ENCODE measurements around the gene EBP. TPM values are rescaled to one million over a fixed set of nuclear protein-coding genes. Genes with fewer than 3 reads are reported as not detected.
"Not testable (repeated sequence)": the region's sequence is repeated elsewhere in the genome, so short reads cannot be mapped to it uniquely, and the experiment has no call there.

The EBP gene
- total RNA-seq, 1 experiment from 2014 or later = 159 TPM

DNA sequence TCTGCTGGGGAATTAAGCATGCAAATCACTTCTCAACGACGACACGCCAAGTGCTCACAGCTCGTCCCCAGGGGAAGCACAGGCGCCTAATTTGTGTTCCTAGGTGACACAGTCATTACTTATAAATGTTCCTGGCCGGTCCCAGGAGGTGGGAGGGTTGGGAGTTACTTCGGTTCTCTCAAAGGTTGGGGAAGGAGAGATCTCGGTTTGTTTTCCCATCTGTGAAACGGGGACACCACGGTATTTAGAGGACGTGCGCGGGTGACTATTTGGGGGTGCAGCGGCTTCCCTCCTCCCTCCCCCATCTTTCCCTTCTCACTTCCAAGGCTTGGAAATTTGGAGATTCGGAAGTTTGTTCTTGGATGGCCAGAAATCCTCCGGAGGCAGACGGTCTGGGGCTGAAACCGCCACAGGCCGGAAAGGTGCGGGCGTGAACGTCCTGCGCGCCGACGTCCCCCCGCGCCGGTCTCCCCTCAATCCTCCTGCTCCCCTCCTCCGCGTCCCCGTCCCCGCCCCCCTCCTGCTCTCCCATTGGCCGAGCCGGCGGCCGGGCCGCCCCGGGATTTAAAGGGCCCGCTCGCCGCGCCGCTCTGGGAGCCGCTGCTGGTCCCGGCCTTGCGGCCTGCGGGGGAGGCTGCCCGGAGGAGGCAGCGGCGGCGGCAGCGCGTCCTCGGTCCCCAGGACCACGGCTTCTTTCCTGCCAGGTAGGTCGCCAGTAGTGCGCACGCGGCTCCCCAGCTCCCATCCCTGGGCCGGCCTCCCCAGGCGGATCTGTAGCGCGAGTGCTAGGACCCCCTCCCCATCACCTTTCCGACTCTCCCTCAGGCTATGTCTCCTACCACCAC, 13.0 kb upstream of the EBP start, which contains the start of gene PORCN:
Gene PORCN, plus strand, starts transcription at position 593 of the 845 bp plus-strand sequence. CDS start 829 bp downstream, outside the sequence.
- DNase-seq = peak; percentile 96

GRCh38 chrX:48509245-48509590, 12.4 kb upstream of the EBP start:
- H3K36me3 ChIP-seq (replicated peaks; ENCODE audit: control insufficient read depth, insufficient read depth, low read length) = no peaks in the 10 kb centered on the region
- DNase-seq = no peak
- H3K4me3 ChIP-seq (ENCODE audit: insufficient read depth, low read depth, low read length) = peak overlapping the region; percentile 67
- no peaks in the 10 kb centered on the region; the same call in 1 of the 2 replicates for H3K27me3 ChIP-seq (ENCODE audit: control insufficient read depth, insufficient read depth, low read length)

More for the DNA sequence above, 13.0 kb upstream of the EBP start, which contains the start of gene PORCN:
- Histone ChIP-seq H3K27me3 (ENCODE audit: control insufficient read depth, insufficient read depth, low read length) (no peaks in the 10 kb centered on the region; the same call in 1 of the 2 replicates), H3K36me3 (replicated peaks; ENCODE audit: control insufficient read depth, insufficient read depth, low read length) (no peaks in the 10 kb centered on the region), H3K4me3 (ENCODE audit: insufficient read depth, low read depth, low read length) (peak within 1 kb of the TSS; percentile 70)

- H3K27me3 ChIP-seq (ENCODE audit: control insufficient read depth, insufficient read depth, low read length) = no peaks in the 10 kb centered on the region; the same call in 1 of the 2 replicates
- H3K4me3 ChIP-seq (ENCODE audit: insufficient read depth, low read depth, low read length) = peak overlapping the region; percentile 67
- no peak for DNase-seq
- no peaks in the 10 kb centered on the region for H3K36me3 ChIP-seq (replicated peaks; ENCODE audit: control insufficient read depth, insufficient read depth, low read length)
These were observed 12.0 kb upstream of the EBP start for GRCh38 chrX:48509619-48510018.

DNA sequence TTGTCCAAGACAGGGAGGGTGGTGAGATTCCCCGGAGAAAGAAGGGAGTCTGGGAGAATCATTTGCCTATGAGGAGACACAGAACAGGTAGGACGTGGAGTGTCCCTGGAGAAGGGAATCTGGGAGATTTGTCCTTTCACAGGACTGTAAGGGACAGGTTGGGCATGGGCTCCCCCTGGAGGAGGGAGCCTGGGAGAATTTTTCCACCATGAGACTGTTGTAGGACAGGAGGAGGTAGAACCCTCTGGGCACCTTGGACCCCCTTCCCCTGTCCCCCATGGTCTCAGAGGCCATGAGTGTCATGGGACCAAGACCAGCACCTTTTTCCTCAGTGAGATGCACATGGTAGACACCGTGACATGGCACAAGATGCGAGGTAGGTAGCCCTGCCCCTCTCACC, 10.0 kb upstream of the EBP start:
- no peak overlapping the region for H3K4me3 ChIP-seq (ENCODE audit: insufficient read depth, low read depth, low read length)
- DNase-seq = peak; percentile 63
- no peaks in the 10 kb centered on the region; the same call in 1 of the 2 replicates for H3K27me3 ChIP-seq (ENCODE audit: control insufficient read depth, insufficient read depth, low read length)
- no peaks in the 10 kb centered on the region for H3K36me3 ChIP-seq (replicated peaks; ENCODE audit: control insufficient read depth, insufficient read depth, low read length)

DNA sequence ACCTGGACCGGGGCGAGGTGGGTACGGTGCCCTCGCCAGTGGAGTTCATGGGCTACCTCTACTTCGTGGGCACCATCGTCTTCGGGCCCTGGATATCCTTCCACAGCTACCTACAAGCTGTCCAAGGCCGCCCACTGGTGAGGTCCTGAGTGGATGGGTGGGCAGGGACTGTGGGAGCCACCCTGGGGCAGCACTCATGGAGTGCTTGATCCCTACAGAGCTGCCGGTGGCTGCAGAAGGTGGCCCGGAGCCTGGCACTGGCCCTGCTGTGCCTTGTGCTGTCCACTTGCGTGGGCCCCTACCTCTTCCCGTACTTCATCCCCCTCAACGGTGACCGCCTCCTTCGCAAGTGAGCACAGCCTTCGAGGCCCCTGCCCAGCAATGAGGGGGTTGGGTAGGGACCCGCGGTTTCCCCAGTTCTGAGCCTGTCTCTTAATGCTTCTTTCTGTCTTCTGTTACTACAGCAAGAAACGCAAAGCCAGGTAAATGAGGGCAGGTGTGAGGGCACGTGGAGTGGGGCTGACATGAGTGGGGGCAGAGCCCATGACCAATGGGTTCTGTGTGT, 9.2 kb upstream of the EBP start:
- no peaks in the 10 kb centered on the region; the same call in 1 of the 2 replicates for H3K27me3 ChIP-seq (ENCODE audit: control insufficient read depth, insufficient read depth, low read length)
- no peak for DNase-seq
- H3K36me3 ChIP-seq (replicated peaks; ENCODE audit: control insufficient read depth, insufficient read depth, low read length) = no peaks in the 10 kb centered on the region
- H3K4me3 ChIP-seq (ENCODE audit: insufficient read depth, low read depth, low read length) = no peak overlapping the region

- H3K4me3 ChIP-seq (ENCODE audit: insufficient read depth, low read depth, low read length) = no peak overlapping the region
- DNase-seq = no peak
- H3K36me3 ChIP-seq (replicated peaks; ENCODE audit: control insufficient read depth, insufficient read depth, low read length) = no peaks in the 10 kb centered on the region
- no peaks in the 10 kb centered on the region; the same call in 1 of the 2 replicates for H3K27me3 ChIP-seq (ENCODE audit: control insufficient read depth, insufficient read depth, low read length)
These were observed 7.9 kb upstream of the EBP start for GRCh38 chrX:48513670-48514069.

- H3K27me3 ChIP-seq (ENCODE audit: control insufficient read depth, insufficient read depth, low read length) = no peaks in the 10 kb centered on the region; the same call in 1 of the 2 replicates
- H3K36me3 ChIP-seq (replicated peaks; ENCODE audit: control insufficient read depth, insufficient read depth, low read length) = no peaks in the 10 kb centered on the region
- H3K4me3 ChIP-seq (ENCODE audit: insufficient read depth, low read depth, low read length) = no peak overlapping the region
- no peak for DNase-seq
These were observed 7.3 kb upstream of the EBP start for GRCh38 chrX:48514126-48514806.

DNA sequence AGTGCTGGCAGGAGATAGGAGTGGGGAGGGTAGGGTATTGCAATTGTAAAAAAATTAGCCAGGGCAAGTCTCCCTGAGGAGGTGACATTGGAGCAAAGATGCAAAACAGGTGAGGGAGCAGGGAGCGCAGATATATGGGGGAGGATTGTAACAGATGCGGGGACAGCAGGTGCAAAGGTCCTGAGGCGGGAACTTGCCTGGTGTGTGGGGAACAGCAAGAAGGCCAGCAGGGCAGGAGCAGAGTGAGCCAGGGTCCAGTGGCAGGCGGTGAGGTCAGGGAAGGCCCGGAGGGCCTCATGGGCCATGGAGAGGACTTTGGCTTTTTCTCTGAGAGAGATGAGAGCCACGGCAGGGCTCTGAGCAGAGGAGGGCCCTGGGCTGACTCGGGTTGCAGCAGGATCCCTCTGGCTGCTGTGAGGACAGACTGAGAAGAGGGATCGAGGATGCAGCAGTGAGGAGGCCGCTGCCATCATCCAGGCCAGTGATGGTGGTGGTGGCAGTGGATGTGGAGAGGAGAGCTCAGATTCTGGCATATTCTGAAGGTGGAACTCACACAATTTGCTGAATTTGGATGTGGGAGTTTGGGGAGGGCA, 6.6 kb upstream of the EBP start:
- no peaks in the 10 kb centered on the region for H3K27me3 ChIP-seq (ENCODE audit: control insufficient read depth, insufficient read depth, low read length)
- H3K36me3 ChIP-seq (replicated peaks; ENCODE audit: control insufficient read depth, insufficient read depth, low read length) = no peaks in the 10 kb centered on the region
- no peak overlapping the region for H3K4me3 ChIP-seq (ENCODE audit: insufficient read depth, low read depth, low read length)
- no peak for DNase-seq

DNA sequence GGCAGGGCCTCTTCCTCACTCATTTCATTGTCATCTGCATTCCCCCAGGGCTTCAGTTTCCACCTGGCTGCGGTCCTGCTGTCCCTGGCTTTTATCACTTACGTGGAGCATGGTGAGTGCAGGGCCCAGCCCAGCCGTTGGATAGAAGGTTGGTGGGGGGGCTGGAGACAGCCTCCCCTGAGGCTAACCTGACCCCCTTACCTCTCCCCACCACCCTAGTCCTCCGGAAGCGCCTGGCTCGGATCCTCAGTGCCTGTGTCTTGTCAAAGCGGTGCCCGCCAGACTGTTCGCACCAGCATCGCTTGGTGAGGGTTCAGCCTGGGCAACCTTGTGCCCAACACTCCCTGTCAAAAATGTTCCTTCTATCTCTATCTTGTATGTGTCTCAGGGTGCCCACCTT, 5.8 kb upstream of the EBP start:
- Histone ChIP-seq H3K36me3 (replicated peaks; ENCODE audit: control insufficient read depth, insufficient read depth, low read length) (no peaks in the 10 kb centered on the region), H3K4me3 (ENCODE audit: insufficient read depth, low read depth, low read length) (no peak overlapping the region), H3K27me3 (ENCODE audit: control insufficient read depth, insufficient read depth, low read length) (no peaks in the 10 kb centered on the region)
- no peak for DNase-seq

GRCh38 chrX:48516285-48516684, 5.3 kb upstream of the EBP start:
- DNase-seq = no peak
- no peaks in the 10 kb centered on the region for H3K36me3 ChIP-seq (replicated peaks; ENCODE audit: control insufficient read depth, insufficient read depth, low read length)
- no peak overlapping the region for H3K4me3 ChIP-seq (ENCODE audit: insufficient read depth, low read depth, low read length)
- no peaks in the 10 kb centered on the region for H3K27me3 ChIP-seq (ENCODE audit: control insufficient read depth, insufficient read depth, low read length)

- H3K4me3 ChIP-seq (ENCODE audit: insufficient read depth, low read depth, low read length) = no peak overlapping the region
- no peak for DNase-seq
- no peaks in the 10 kb centered on the region for H3K27me3 ChIP-seq (ENCODE audit: control insufficient read depth, insufficient read depth, low read length)
- no peaks in the 10 kb centered on the region for H3K36me3 ChIP-seq (replicated peaks; ENCODE audit: control insufficient read depth, insufficient read depth, low read length)
These were observed 4.6 kb upstream of the EBP start for GRCh38 chrX:48516987-48517386.

- DNase-seq = not testable (repeated sequence)
These were observed 2.1 kb upstream of the EBP start for GRCh38 chrX:48519481-48519880.

DNA sequence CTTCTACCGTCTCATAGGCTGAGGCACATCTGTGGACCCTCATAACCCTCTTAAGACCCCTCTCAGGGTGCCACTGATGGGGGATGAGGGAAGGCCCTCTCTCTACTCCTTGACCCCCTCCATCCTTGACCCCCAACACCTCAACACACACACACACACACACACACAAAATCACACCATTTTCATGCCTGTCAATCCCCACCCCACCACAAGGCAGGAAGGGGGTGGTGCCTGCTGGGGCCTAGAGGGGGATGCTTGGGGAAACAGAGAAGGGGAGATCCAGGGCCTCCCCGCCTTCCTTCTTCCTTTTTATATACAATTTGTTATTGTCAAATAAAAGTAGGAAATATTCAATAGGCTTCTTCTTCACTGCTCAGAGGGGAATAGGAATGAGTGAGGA, 1.2 kb upstream of the EBP start:
- DNase-seq = no peak
- Histone ChIP-seq H3K27me3 (ENCODE audit: control insufficient read depth, insufficient read depth, low read length) (no peaks in the 10 kb centered on the region), H3K36me3 (replicated peaks; ENCODE audit: control insufficient read depth, insufficient read depth, low read length) (peaks cover 3% of the 10 kb centered on the region), H3K4me3 (ENCODE audit: insufficient read depth, low read depth, low read length) (no peak overlapping the region)

More at GRCh38 chrX:48519481-48519880, 2.1 kb upstream of the EBP start:
- not testable (repeated sequence) for H3K27me3 ChIP-seq (ENCODE audit: control insufficient read depth, insufficient read depth, low read length); H3K36me3 ChIP-seq (replicated peaks; ENCODE audit: control insufficient read depth, insufficient read depth, low read length); H3K4me3 ChIP-seq (ENCODE audit: insufficient read depth, low read depth, low read length)

- H3K27me3 ChIP-seq (ENCODE audit: control insufficient read depth, insufficient read depth, low read length) = no peaks in the 10 kb centered on the region
- DNase-seq = peak; percentile 65
- H3K4me3 ChIP-seq (ENCODE audit: insufficient read depth, low read depth, low read length) = peak overlapping the region; percentile 54
- H3K36me3 ChIP-seq (replicated peaks; ENCODE audit: control insufficient read depth, insufficient read depth, low read length) = peaks cover 3% of the 10 kb centered on the region
These were observed 644 bp upstream of the EBP start for GRCh38 chrX:48520976-48521352.

All from H7 (cell line).